GM19239 (cell line): ENCODE results near the gene IL7R.
"Not testable (repeated sequence)": the region's sequence is repeated elsewhere in the genome, so short reads cannot be mapped to it uniquely, and the experiment has no call there.

Experiments used
- DNase-seq: peaks from one replicate; pipeline ENCODE4 v3.0.0; 2011; ENCODE audit warnings: low spot score; ENCODE audit not compliant: insufficient read length
- FAIRE-seq: peaks from 2 replicates; lab custom pipeline; 2011; peaks lifted over from hg19 to GRCh38; lab: Jason Lieb, UNC

IL7R gene

DNA sequence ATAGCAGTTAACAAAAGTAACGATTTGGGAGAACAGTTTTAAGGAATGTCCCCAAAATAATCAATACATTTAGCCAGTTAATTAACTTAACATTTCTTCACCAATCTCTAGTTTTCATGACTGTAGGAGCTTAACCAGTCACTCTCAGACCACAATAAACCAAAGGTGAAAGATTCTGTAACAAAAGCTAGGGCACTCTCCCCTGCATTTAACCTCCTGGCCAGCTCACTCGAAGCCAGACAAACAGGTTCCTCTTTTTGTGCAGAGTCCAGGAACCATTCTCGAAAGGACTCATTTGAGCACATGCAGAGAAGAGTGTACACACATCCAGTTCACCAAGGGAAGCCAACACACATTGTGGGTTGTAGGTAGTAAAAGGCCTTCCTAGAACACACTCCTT, 6.5 kb downstream of the IL7R start:
- FAIRE-seq (no peak), DNase-seq (no peak)

DNA sequence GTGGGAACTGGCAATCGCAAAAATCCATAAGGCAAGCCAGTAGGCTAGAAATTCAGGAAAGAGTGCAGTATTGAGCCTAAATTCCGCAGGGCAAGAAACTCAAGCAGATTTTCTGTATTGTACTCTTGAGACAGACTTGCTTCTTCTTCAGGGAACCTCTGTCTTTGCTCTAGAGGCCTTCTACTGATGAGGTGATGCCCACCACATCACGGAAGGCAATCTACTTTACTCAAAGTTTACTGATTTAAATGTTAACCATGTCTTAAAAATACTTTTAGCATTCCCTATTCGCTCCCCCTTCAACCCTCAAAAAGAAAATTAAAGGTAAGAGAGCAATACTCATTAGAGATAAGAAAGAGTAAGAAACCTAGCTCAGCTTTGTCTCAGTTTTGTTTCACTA, 11.3 kb downstream of the IL7R start:
- no peak for FAIRE-seq
- no peak for DNase-seq

DNA sequence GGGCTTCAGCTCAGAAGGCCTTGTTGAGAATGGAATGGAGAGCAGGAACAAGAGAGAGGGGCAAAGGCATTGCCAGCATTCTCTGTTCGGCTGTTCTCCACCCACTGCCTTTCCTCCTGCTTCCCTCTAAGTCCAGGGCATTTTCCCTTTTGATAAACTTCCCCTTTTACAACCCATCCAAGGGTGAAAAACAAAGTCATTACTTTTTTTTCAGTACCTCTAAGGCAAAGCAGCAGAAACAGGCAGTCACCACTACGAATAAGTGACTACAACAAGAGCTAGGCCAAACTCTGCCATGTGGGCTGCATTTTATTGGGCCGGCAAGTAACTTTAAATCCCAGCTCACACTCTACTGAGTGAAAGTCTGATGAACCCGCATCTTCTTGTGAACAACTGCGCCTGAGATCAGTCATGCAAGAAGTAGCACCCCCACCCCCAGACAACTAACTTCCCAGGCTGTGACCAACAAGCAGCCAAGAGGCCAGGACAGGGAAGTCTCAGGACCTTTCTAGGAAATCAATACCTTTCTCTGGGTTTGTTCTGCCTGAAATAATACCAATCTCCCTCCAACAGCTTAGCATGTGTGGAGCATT, 13.1 kb downstream of the IL7R start:
- FAIRE-seq: no peak
- DNase-seq: no peak

GRCh38 chr5:35870605-35871004, 13.9 kb downstream of the IL7R start:
- FAIRE-seq (no peak), DNase-seq (no peak)

DNA sequence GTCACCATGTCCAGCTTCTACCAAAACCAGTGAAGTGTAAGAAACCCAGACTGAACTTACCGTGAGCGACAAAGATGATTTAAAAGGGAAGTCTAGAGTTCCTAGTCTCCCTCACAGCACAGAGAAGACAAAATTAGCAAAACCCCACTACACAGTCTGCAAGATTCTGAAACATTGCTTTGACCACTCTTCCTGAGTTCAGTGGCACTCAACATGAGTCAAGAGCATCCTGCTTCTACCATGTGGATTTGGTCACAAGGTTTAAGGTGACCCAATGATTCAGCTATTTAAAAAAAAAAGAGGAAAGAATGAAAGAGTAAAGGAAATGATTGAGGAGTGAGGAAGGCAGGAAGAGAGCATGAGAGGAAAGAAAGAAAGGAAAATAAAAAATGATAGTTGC, 19.8 kb downstream of the IL7R start:
- FAIRE-seq (no peak), DNase-seq (no peak)

GRCh38 chr5:35876922-35877321, 20.2 kb downstream of the IL7R start:
- no peak for DNase-seq
- FAIRE-seq: no peak

- FAIRE-seq (no peak), DNase-seq (no peak)
Measured at GRCh38 chr5:35877655-35878054, 21.0 kb downstream of the IL7R start.

GRCh38 chr5:35878079-35878478, 21.4 kb downstream of the IL7R start:
- no peak for FAIRE-seq
- DNase-seq: no peak

- DNase-seq: no peak
- no peak for FAIRE-seq
Measured at GRCh38 chr5:35879096-35879495, 22.4 kb downstream of the IL7R start.

DNA sequence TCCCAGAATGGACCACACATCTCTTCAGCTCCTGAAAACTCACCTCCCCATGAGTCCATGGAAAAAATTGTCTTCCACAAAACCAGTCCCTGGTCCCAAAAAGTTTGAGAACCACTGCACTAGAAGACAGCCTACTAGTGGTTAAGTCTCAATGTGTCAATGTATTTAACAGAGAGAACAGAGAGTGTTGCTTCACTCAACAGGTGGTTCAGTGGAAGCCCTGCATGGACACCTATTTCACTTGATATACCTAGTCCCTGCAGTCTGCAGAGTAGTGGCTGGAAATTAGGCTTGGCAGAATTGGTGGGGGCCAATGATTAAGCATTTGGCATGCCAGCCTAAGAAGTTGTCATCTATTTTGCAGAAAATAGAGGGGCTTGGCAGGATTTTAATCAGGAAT, 23.0 kb downstream of the IL7R start:
- no peak for FAIRE-seq
- no peak for DNase-seq

DNA sequence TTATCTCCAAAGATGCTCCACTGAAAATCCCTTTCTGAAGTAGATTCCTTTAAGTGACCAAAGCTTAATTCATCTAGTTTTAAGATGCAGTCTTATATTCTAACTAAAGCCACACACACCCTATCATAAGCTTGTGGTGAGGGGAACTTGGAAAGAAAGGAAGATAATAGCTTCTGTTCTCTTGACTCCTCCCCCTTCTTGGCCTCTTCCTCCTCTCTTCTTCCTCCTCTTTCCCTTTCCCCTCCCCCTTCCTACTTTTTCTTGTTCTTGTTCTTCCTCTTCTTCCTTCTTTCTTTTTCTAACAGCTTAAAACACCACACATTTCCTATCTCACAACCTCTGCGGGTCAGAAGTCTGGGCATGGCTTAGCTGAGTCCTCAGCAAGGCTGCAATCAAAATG, 23.5 kb downstream of the IL7R start:
- no peak for DNase-seq

GRCh38 chr5:35881758-35882157, 25.1 kb downstream of the IL7R start:
- DNase-seq (no peak), FAIRE-seq (no peak)

More for the DNA sequence above, 23.5 kb downstream of the IL7R start:
- FAIRE-seq: no peak

DNA sequence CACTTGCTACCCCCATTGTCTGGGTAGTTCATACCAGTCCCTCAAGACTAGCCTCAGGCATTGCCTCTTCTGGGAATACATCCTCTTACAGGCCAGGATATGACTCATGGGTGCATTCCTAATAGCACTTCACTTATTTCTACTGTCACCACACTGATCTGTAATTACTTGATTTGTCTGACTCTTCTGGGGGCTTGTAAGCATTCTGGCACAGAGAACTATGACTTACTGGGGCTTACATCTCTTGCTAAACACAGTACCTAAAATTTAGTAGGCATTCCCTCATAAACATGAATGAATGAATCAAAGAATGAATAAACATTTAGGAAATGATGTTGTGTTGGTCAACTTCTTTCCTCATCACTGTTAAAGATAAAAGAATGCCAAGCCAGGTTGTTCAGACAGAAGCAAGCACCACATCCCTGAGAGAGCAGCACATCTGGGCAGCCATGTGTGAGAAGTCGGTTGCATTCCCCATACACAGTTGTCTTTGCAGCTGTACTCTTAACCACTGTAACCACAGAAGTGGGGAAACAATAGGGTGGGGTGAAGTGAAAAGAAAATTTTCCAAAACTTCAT, 27.6 kb downstream of the IL7R start:
- FAIRE-seq: no peak
- no peak for DNase-seq

GRCh38 chr5:35884773-35885172, 28.1 kb downstream of the IL7R start:
- no peak for FAIRE-seq
- DNase-seq: no peak

- DNase-seq (no peak), FAIRE-seq (no peak)
Measured at GRCh38 chr5:35886381-35886780, 29.7 kb downstream of the IL7R start.

GRCh38 chr5:35887321-35888100, 30.8 kb downstream of the IL7R start:
- FAIRE-seq (peak; percentile 23), DNase-seq (no peak)

- DNase-seq (no peak), FAIRE-seq (no peak)
Measured at GRCh38 chr5:35890021-35891020, 33.6 kb downstream of the IL7R start.

GRCh38 chr5:35892799-35893198, 36.1 kb downstream of the IL7R start:
- not testable (repeated sequence) for DNase-seq, FAIRE-seq

DNA sequence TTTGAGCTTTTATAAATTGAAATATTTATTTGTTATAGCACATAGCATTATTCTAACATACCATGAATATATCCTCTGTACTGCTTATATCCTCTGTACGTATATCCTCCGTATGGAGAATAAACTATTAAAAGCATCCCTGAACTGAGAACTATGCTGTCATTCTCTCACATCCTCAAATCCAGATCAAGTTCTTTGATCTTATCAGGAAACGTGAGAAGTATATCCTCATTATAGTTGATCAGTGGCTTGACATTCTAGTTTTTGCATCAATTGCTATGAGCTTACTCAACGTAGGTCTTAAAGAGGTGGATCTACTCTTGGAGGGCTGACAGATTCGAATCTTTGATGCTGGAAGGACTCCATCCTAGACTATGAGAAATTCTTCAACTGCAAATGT, 37.4 kb downstream of the IL7R start:
- DNase-seq: no peak

DNA sequence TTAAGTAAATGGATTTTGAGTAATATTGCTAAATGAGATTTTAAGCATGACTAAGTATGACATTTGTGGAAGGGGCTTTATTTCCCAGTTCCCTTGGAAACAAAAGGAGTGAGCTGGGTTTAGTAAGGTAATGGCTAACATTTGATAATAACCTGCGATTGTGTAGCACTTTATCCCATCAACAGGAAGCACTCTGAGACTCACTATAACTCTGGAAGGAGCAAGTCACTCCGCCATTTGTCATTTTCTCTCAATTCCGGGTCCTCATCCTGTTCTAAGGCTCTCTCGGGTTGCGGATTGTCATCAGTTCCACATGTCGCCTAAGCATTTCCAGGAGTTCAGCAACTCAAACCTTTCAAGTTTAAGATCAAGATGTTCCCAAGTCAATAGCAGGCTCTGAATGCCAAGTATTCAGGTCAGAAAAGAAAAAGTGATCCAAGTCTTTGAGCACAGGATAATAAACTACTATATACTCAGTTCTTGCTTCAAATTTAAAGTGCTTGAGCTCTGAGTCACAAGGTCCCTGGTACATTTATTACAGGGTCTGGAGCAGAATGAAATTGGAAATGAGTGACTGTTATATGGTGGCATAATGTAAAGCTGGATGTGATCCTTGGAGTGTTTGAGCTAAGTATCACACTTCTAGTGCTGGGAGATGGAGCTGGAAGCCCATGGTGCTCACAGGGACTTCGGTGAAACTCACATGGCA, 42.4 kb downstream of the IL7R start:
- FAIRE-seq (no peak), DNase-seq (no peak)

More for the DNA sequence above, 37.4 kb downstream of the IL7R start:
- FAIRE-seq: no peak
